ENCODE results near the gene FURIN. TPM values are rescaled to one million over a fixed set of nuclear protein-coding genes. Genes with fewer than 3 reads are reported as not detected.
"Not testable (repeated sequence)": the region's sequence is repeated elsewhere in the genome, so short reads cannot be mapped to it uniquely, and the experiment has no call there.

The FURIN gene
- total RNA-seq, 1 donor from 2014 or later = 8.3 TPM

- peaks cover 20% of the 10 kb centered on the region for H3K4me1 Mint-ChIP-seq
- peaks cover 14% of the 10 kb centered on the region for H3K27me3 Mint-ChIP-seq (ENCODE audit: insufficient read depth, low read depth)
- no peak overlapping the region for H3K4me2 ChIP-seq
Measured at GRCh38 chr15:90820481-90820880, 47.9 kb upstream of the FURIN start.

GRCh38 chr15:90822204-90822955, 46.0 kb upstream of the FURIN start:
- no peaks in the 10 kb centered on the region for H3K36me3 ChIP-seq
- no peak overlapping the region for H3K4me3 ChIP-seq
- no peak overlapping the region for H3K4me2 ChIP-seq
- no peaks in the 10 kb centered on the region for H3K79me2 ChIP-seq (ENCODE audit: low read depth)
- no peak overlapping the region for H3K4me3 Mint-ChIP-seq
- H3K9me3 ChIP-seq (ENCODE audit: low read depth) = no peaks in the 10 kb centered on the region
- H3F3A ChIP-seq (ENCODE audit: low read depth) = no peaks in the 10 kb centered on the region
- TF ChIP-seq EZH2phosphoT487 (IDR thresholded peaks at IDR 0.05) (no peak), CTCF (IDR thresholded peaks at IDR 0.05) (no peak), EZH2 (IDR thresholded peaks at IDR 0.05) (no peak)
- H3K4me1 ChIP-seq = no peaks in the 10 kb centered on the region
- peak overlapping the region; percentile 50 for H3K27ac Mint-ChIP-seq
- no peak overlapping the region for H2AFZ ChIP-seq (replicated peaks)
- peaks cover 6% of the 10 kb centered on the region for H3K9me3 Mint-ChIP-seq
- H3K27ac ChIP-seq = no peak overlapping the region
- H3K27me3 Mint-ChIP-seq (ENCODE audit: insufficient read depth, low read depth) = peaks cover 16% of the 10 kb centered on the region
- no peak overlapping the region for H3K9ac ChIP-seq
- no peaks in the 10 kb centered on the region for H3K36me3 Mint-ChIP-seq
- H4K20me1 ChIP-seq (ENCODE audit: low read depth) = no peaks in the 10 kb centered on the region
- no peak for DNase-seq (ENCODE audit: low spot score)
- peaks cover 20% of the 10 kb centered on the region for H3K4me1 Mint-ChIP-seq
- H3K27me3 ChIP-seq = no peaks in the 10 kb centered on the region

More at GRCh38 chr15:90820481-90820880, 47.9 kb upstream of the FURIN start:
- no peak overlapping the region for H3K4me3 Mint-ChIP-seq
- TF ChIP-seq EZH2phosphoT487 (IDR thresholded peaks at IDR 0.05) (no peak), CTCF (IDR thresholded peaks at IDR 0.05) (no peak), EZH2 (IDR thresholded peaks at IDR 0.05) (no peak)
- no peak overlapping the region for H3K9ac ChIP-seq
- H3K79me2 ChIP-seq (ENCODE audit: low read depth) = no peaks in the 10 kb centered on the region
- no peak for DNase-seq (ENCODE audit: low spot score)
- no peaks in the 10 kb centered on the region for H3F3A ChIP-seq (ENCODE audit: low read depth)
- no peaks in the 10 kb centered on the region for H4K20me1 ChIP-seq (ENCODE audit: low read depth)
- H3K27me3 ChIP-seq = no peaks in the 10 kb centered on the region
- peaks cover 6% of the 10 kb centered on the region for H3K4me1 ChIP-seq
- no peak overlapping the region for H3K4me3 ChIP-seq
- no peak overlapping the region for H3K27ac ChIP-seq
- no peak overlapping the region for H3K27ac Mint-ChIP-seq
- H3K36me3 ChIP-seq = no peaks in the 10 kb centered on the region
- H2AFZ ChIP-seq (replicated peaks) = no peak overlapping the region
- H3K36me3 Mint-ChIP-seq = peaks cover 3% of the 10 kb centered on the region
- no peaks in the 10 kb centered on the region for H3K9me3 ChIP-seq (ENCODE audit: low read depth)
- peaks cover 3% of the 10 kb centered on the region for H3K9me3 Mint-ChIP-seq

- H3K9ac ChIP-seq = no peak overlapping the region
- Mint-ChIP-seq H3K9me3 (peaks cover 6% of the 10 kb centered on the region), H3K4me1 (peaks cover 20% of the 10 kb centered on the region), H3K36me3 (no peaks in the 10 kb centered on the region), H3K27ac (no peak overlapping the region), H3K4me3 (peak overlapping the region; percentile 15), H3K27me3 (ENCODE audit: insufficient read depth, low read depth) (peaks cover 16% of the 10 kb centered on the region)
- H3K36me3 ChIP-seq = no peaks in the 10 kb centered on the region
- H3F3A ChIP-seq (ENCODE audit: low read depth) = no peaks in the 10 kb centered on the region
- no peaks in the 10 kb centered on the region for H3K4me1 ChIP-seq
- no peaks in the 10 kb centered on the region for H4K20me1 ChIP-seq (ENCODE audit: low read depth)
- no peak overlapping the region for H3K4me2 ChIP-seq
- H2AFZ ChIP-seq (replicated peaks) = no peak overlapping the region
- H3K27ac ChIP-seq = no peak overlapping the region
- H3K4me3 ChIP-seq = no peak overlapping the region
- no peaks in the 10 kb centered on the region for H3K27me3 ChIP-seq
- TF ChIP-seq EZH2 (IDR thresholded peaks at IDR 0.05) (no peak), EZH2phosphoT487 (IDR thresholded peaks at IDR 0.05) (no peak), CTCF (IDR thresholded peaks at IDR 0.05) (no peak)
- no peaks in the 10 kb centered on the region for H3K79me2 ChIP-seq (ENCODE audit: low read depth)
- DNase-seq (ENCODE audit: low spot score) = no peak
- no peaks in the 10 kb centered on the region for H3K9me3 ChIP-seq (ENCODE audit: low read depth)
Measured at GRCh38 chr15:90823455-90823974, 44.9 kb upstream of the FURIN start.

GRCh38 chr15:90825115-90825899, 43.1 kb upstream of the FURIN start:
- not testable (repeated sequence) for H3K4me1 ChIP-seq; H2AFZ ChIP-seq (replicated peaks); H3K4me3 Mint-ChIP-seq; H4K20me1 ChIP-seq (ENCODE audit: low read depth); H3K9me3 ChIP-seq (ENCODE audit: low read depth); H3K9ac ChIP-seq; H3F3A ChIP-seq (ENCODE audit: low read depth); H3K4me2 ChIP-seq; H3K36me3 Mint-ChIP-seq; DNase-seq (ENCODE audit: low spot score); H3K9me3 Mint-ChIP-seq; H3K27ac ChIP-seq; H3K27me3 ChIP-seq; H3K4me3 ChIP-seq; H3K27ac Mint-ChIP-seq; H3K79me2 ChIP-seq (ENCODE audit: low read depth); H3K36me3 ChIP-seq
- peaks cover 31% of the 10 kb centered on the region for H3K4me1 Mint-ChIP-seq
- peaks cover 18% of the 10 kb centered on the region for H3K27me3 Mint-ChIP-seq (ENCODE audit: insufficient read depth, low read depth)

GRCh38 chr15:90826206-90826885, 42.0 kb upstream of the FURIN start:
- peaks cover 18% of the 10 kb centered on the region for H3K27me3 Mint-ChIP-seq (ENCODE audit: insufficient read depth, low read depth)
- not testable (repeated sequence) for H3K79me2 ChIP-seq (ENCODE audit: low read depth); H3K36me3 ChIP-seq; H3K27ac Mint-ChIP-seq; H3K4me3 ChIP-seq; H3K9me3 Mint-ChIP-seq; H3K9me3 ChIP-seq (ENCODE audit: low read depth); DNase-seq (ENCODE audit: low spot score); H3K9ac ChIP-seq; H3K4me3 Mint-ChIP-seq; H3K36me3 Mint-ChIP-seq; H3K27me3 ChIP-seq; H3K4me1 ChIP-seq; H3K27ac ChIP-seq; H3K4me2 ChIP-seq; H2AFZ ChIP-seq (replicated peaks); H4K20me1 ChIP-seq (ENCODE audit: low read depth); H3F3A ChIP-seq (ENCODE audit: low read depth)
- peaks cover 31% of the 10 kb centered on the region for H3K4me1 Mint-ChIP-seq
